ENCODE data around the gene PPP5C. TPM values are rescaled to one million over a fixed set of nuclear protein-coding genes. Genes with fewer than 3 reads are reported as not detected.
A peak's percentile ranks its signal among the peaks of the same experiment; 100 is the strongest.

PPP5C gene
- total and polyA plus RNA-seq, 2 of the 8 experiments (the other 6 are each of a cell fraction or from before 2014, with no cell fraction given), result 112 to 156 TPM

GRCh38 chr19:46303322-46303690, 43.6 kb upstream of the PPP5C start:
- no peak for FAIRE-seq
- peak overlapping the region; percentile 31 for H2BK120ac ChIP-seq (replicated peaks; ENCODE audit: low read depth, low read length)
- H3K23me2 ChIP-seq (ENCODE audit: low read depth, low read length), result peaks cover 8% of the 10 kb centered on the region
- H2BK12ac ChIP-seq (ENCODE audit: low read depth, low read length), result peak overlapping the region; percentile 84
- H3K4me2 ChIP-seq (ENCODE audit: insufficient read depth in 1 of 2, low read depth in 2 of 2, low read length in 2 of 2), result peak overlapping the region; percentile 51 to 62
- no peak overlapping the region for H3K23ac ChIP-seq (ENCODE audit: insufficient read length)
- peaks cover 6 to 35% (median 20%) of the 10 kb centered on the region in 4 experiments; a peak in 6 of 8 replicates for H3K36me3 ChIP-seq (ENCODE audit: control insufficient read depth in 2 of 4, insufficient read depth in 4 of 4, low read length in 3 of 4)
- ChIA-PET POLR2A (ENCODE audit: partially characterized antibody) (interaction anchor here (1.1 to 1.5 kb wide), 3 partner anchors 23 to 44 kb away, joined by 3 to 5 read pairs (median 4); partner anchors contain the start of gene PPP5C), CTCF (ENCODE audit: partially characterized antibody) (interaction anchor here (0.8 to 15.4 kb wide), 5 partner anchors 14 to 1807 kb away, joined by 3 to 145 read pairs (median 3); no protein-coding TSS in a partner anchor)
- H3K4ac ChIP-seq (replicated peaks; ENCODE audit: insufficient read length, low read depth, low read length), result peak overlapping the region; percentile 99
- peak overlapping the region; percentile 68 for H3K27ac ChIP-seq (ENCODE audit: low read depth, low read length)
- no peak overlapping the region for H3K14ac ChIP-seq (ENCODE audit: insufficient read length)
- peak overlapping the region; percentile 78; the same call in 1 of the 2 replicates for H2BK5ac ChIP-seq (ENCODE audit: low read depth, low read length)
- peak overlapping the region; percentile 99 for H4K8ac ChIP-seq (ENCODE audit: extremely low read depth, insufficient read depth, low read length)
- WGBS, 2 experiments (ENCODE audit: extremely low coverage in 1 of 2, insufficient coverage in 1 of 2, insufficient read length in 1 of 2, insufficient replicate concordance in 2 of 2, low coverage in 1 of 2, low lambda C conversion rate in 2 of 2, missing lambda C conversion rate in 1 of 2), result 53% methylated on average over 9 of the region's 10 CpGs; no CpG with 5 or more reads in 1 of the 2 experiments
- H2BK20ac ChIP-seq (ENCODE audit: low read length), result no peak overlapping the region
- DNase-seq (ENCODE audit: low read depth in 1 of 2, low spot score in 2 of 2), result no peak
- no peaks in the 10 kb centered on the region for H3K27me3 ChIP-seq (replicated peaks in 1 of 4; ENCODE audit: control insufficient read depth in 3 of 4, extremely low read depth in 1 of 4, insufficient read depth in 3 of 4, low read length in 3 of 4)
- H2AFZ ChIP-seq (ENCODE audit: low read length), result no peak overlapping the region
- H3K18ac ChIP-seq (ENCODE audit: extremely low read depth, low read length), result peak overlapping the region; percentile 78
- H3K4me3 ChIP-seq (ENCODE audit: extremely low read depth in 1 of 4, insufficient read depth in 2 of 4, low read depth in 3 of 4, low read length in 4 of 4), result peak overlapping the region in 3 of 4 experiments; percentile 14 to 49 (median 29); a peak in 4 of 8 replicates
- peaks cover 6 to 37% (median 30%) of the 10 kb centered on the region in 4 experiments for H3K4me1 ChIP-seq (replicated peaks in 1 of 4; ENCODE audit: control insufficient read depth in 3 of 4, insufficient read depth in 4 of 4, low read length in 3 of 4)
- H2BK15ac ChIP-seq (ENCODE audit: low read length), result peak overlapping the region; percentile 88; the same call in 1 of the 2 replicates
- peak overlapping the region; percentile 17 for H4K5ac ChIP-seq (ENCODE audit: insufficient read length, low read depth, low read length)
- H2AK5ac ChIP-seq (ENCODE audit: low read depth, low read length), result peak overlapping the region; percentile 65; the same call in 1 of the 2 replicates
- no peak overlapping the region for H3K56ac ChIP-seq (replicated peaks; ENCODE audit: insufficient read length, low read depth, low read length)
- H3K79me2 ChIP-seq (ENCODE audit: control insufficient read depth in 1 of 2, insufficient read depth in 2 of 2, low read length in 2 of 2), result 0 out of 4 replicates have a peak, but pooled peaks cover 0 to 2% of the 10 kb centered on the region in 2 experiments
- no peaks in the 10 kb centered on the region for H3K79me1 ChIP-seq (ENCODE audit: low read depth, low read length)
- peak overlapping the region in 3 of 4 experiments; percentile 10 to 54 (median 44); a peak in 4 of 7 replicates for H3K9ac ChIP-seq (replicated peaks in 1 of 4; ENCODE audit: extremely low read depth in 1 of 4, low read depth in 3 of 4, low read length in 3 of 4)
- H4K91ac ChIP-seq (replicated peaks; ENCODE audit: insufficient read length, low read length), result peak overlapping the region; percentile 91
- peaks cover 0 to 1% of the 10 kb centered on the region in 2 experiments for H4K20me1 ChIP-seq (replicated peaks in 1 of 2; ENCODE audit: control insufficient read depth in 1 of 2, insufficient read depth in 2 of 2, low read length in 2 of 2)
- peaks cover 10 to 13% of the 10 kb centered on the region in 2 experiments; a peak in 3 of 4 replicates for H3K9me3 ChIP-seq (ENCODE audit: insufficient read depth in 2 of 2, low read depth in 1 of 2, low read length in 1 of 2)
- no peak for TF ChIP-seq GABPA (IDR thresholded peaks at IDR 0.05; ENCODE audit: borderline replicate concordance, insufficient read depth, low read length)
- TF ChIP-seq TBP (IDR thresholded peaks at IDR 0.05; ENCODE audit: low read depth, low read length), result no peak
- TF ChIP-seq ATF3 (IDR thresholded peaks at IDR 0.05; ENCODE audit: insufficient read depth, low read depth, low read length), result no peak
- TF ChIP-seq HDAC6 (IDR thresholded peaks at IDR 0.05; ENCODE audit: low read depth, low read length), result no peak
- TF ChIP-seq ATF2 (IDR thresholded peaks at IDR 0.05; ENCODE audit: low read length), result no peak

Measured in H1 (cell line).